GM21360 (cell line): Measurements from ENCODE around the gene MYOCD.
A peak's percentile ranks its signal among the peaks of the same experiment; 100 is the strongest.

Source experiments
- ATAC-seq: cut with Tn5 transposase; IDR thresholded peaks from one replicate; pipeline ENCODE4 v1.9.1; 2021; ENCODE audit warnings: mild to moderate bottlenecking, moderate library complexity; ENCODE audit not compliant: unreplicated experiment

Gene MYOCD

GRCh38 chr17:12743046-12743445, 77.4 kb downstream of the MYOCD start:
- ATAC-seq: no peak

- no peak for ATAC-seq
Measured at GRCh38 chr17:12744298-12744697, 78.6 kb downstream of the MYOCD start.

DNA sequence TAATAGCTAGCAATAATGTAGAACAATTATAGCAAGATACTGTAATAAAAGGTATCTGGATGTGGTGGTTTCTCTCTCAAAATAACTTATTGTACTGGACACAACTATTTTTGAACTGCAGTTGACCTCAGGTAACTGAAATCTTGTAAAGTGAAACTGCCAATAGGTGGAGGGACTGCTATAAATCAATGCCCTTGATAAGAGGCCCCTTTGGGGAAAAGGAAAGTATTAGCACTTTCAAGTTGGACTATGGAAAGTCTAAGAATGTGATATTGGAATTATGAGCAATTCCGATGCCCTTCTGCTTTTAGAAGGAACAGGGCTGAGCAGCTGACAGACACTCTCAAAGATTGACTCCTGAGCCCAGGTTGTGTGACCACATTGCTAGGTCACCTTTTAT, 79.1 kb downstream of the MYOCD start:
- ATAC-seq: no peak

DNA sequence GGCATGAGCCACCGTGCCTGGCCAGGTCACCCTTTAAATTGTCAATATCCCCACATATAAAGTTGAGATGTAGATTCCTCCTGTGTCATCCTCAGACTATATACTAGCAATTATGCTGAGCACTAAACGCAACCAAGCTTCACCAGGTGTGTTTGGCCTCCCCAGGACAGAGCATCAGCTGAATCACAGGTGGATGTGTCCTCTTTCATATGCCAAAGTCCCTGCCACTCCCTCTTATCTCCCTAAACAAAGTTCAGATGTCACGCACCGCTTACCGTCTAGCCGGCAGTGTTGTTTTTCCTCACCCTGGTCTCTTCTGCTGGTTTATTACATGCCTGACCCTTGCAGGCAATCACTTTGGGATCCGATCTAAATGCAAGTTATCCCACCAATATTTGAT, 79.8 kb downstream of the MYOCD start:
- no peak for ATAC-seq

- ATAC-seq: no peak
Measured at GRCh38 chr17:12756786-12757185, 91.1 kb downstream of the MYOCD start.

GRCh38 chr17:12759090-12759489, 93.4 kb downstream of the MYOCD start:
- ATAC-seq: no peak

DNA sequence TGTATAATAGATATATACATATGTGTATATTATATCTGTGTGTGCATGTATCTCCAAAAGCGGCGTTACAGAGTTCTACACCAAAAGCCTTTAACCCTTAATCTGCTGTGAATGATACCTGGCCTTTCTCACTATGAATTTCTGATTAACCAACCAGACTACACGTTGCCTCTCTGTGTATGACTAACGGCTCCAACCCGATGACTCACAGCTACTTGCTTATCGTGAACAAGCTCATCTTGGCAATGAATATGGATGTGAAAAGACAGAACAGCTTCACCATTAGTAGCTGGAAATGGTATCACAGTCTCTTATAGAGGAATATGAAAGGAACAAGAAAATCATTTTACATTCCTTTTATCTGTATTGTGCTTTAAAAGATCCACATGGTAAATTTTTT, 99.9 kb downstream of the MYOCD start:
- no peak for ATAC-seq

- ATAC-seq: no peak
Measured at GRCh38 chr17:12768255-12768654, 102.6 kb downstream of the MYOCD start.

DNA sequence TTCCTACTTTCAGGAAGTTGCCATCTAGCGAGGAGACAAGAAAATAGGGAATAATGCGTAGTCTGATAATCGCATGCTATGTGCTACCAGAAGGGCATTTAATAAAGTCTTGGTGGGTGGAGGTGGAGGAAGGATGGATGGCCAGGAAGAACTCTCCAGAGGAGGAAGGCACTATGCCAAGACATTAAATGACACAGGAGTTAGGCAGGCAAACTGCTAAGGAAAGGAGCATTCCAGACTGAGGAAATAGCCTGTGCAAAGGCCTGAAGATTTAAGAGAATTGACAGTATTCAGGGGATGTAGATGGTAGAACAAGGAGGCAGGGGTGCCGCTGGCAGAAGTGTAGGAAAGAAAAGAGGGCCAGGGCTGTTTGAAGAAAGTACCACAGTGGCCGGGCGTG, 104.3 kb downstream of the MYOCD start:
- ATAC-seq: no peak

- ATAC-seq: no peak
Measured at GRCh38 chr17:12773153-12773552, 107.5 kb downstream of the MYOCD start.

DNA sequence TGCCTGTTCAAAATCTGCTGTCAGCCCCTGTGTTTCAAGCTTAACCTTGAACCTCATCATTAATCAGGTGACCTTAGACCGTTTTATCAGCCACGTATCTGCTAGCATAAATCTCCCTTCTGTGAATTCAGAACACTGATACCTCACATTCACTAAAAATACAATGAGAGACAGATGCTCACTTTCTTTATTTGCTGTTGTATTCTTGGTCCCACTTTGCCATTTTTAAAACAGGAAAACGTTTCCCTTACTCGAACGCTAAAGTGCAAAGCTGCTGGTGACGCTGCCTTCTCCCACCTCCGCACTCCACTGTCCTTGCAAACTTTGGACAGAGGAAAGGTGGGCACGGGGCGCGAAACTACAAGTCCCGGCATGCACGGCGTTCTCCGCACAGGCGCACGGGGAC, 123.4 kb downstream of the MYOCD start:
- peak; percentile 91 for ATAC-seq

DNA sequence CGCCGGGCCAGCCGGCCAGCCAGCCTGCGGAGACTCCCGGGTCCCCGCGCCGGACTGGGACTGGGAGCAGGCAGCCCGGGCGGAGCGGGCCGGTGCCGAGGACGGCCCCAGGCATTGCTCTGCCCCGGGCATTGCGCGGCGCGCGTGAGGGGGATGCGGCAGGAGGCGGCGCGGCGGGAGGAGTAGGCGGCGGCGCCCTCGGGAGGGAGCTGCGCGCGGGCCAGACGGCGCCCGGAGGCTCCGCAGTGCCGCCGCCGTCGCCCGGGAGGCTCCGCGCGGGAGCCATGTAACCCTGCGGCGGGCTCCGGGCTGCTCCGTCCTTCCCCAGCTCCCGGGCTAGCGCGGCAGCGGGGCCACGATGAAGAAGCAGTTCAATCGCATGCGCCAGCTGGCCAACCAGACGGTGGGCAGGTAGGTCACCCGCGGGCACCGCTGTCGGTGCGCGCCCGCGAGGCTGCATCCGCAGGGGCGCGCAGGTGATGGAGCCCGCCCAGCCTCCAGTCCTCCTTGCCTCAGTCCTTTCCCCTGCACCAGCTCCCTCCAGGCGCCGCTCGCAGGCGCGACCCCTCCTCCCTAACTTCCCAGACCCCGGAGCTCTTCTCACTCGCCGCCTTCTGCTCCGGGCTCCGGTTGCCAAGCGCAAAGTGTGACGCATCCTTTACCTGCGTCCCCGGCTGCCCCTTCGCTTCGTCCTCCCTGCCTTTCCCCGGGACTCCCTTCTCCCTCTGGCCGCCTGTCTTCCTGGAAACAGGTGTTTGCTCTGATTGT, 124.0 kb downstream of the MYOCD start, which contains the start of gene ARHGAP44:
TSS of gene ARHGAP44 (plus strand) at position 18 of the 768 bp plus-strand sequence. CDS start at position 359, 341 bp downstream.
- ATAC-seq: peak; percentile 72

DNA sequence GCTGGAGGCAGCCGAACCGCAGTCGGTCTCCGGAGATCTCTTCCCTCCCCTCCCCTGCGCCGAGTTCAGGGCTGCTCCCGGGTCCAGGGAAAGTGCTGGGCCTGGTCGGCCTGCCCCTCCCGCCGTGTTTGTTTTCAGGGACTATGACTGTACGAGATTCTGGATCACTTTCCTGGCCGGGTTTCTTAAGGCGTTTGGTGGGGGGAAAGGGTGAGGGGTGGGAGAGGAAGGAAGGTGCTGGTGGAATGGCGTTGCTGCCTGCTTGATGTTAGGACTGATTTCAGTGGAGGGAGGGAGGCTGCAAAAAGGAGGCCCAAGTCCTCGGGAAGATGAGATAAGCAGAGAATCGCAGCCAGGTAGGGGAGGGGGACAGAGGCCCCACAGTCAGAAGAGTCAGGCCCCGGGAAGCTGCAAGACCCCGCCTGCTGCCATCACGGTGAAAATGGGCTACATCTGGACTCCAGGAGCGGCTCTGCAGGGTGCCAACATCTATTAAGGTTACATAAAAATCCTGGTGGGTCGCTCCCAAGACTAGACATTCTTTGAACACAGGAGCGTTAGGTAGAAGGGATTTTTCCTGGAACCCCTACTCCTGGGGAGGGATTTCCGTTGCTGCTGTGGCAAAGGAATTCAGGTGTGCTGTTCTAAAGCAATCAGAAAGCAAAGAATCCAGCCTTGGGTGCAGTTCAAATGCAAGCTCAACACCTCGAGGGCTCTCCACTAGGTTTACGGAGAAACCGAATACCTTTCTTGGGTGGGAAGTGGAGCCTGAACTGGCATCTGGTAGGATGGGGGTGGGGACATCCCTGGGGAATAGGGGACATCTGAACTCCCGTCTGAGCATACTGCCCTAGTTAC, 124.8 kb downstream of the MYOCD start:
- ATAC-seq: no peak

- ATAC-seq: no peak
Measured at GRCh38 chr17:12794919-12795532, 129.3 kb downstream of the MYOCD start.

- ATAC-seq: no peak
Measured at GRCh38 chr17:12800855-12801365, 135.2 kb downstream of the MYOCD start.

GRCh38 chr17:12806630-12807029, 140.9 kb downstream of the MYOCD start:
- ATAC-seq: no peak

DNA sequence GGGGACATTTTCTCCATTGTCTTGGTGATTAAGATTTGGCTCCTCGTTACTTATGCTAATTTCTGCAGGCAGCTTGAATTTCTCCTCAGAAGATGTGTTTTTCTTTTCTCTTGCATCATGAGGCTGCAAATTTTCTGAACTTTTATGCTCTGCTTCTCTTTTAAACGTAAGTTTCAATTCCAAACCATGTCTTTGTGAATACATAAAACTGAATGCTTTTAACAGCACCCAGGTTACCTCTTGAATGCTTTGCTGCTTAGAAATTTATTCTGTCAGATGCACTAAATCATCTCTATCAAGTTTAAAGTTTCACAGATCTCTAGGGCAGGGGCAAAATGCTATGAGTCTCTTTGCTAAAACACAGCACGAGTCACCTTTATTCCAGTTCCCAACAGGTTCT, 143.0 kb downstream of the MYOCD start:
- ATAC-seq: no peak

DNA sequence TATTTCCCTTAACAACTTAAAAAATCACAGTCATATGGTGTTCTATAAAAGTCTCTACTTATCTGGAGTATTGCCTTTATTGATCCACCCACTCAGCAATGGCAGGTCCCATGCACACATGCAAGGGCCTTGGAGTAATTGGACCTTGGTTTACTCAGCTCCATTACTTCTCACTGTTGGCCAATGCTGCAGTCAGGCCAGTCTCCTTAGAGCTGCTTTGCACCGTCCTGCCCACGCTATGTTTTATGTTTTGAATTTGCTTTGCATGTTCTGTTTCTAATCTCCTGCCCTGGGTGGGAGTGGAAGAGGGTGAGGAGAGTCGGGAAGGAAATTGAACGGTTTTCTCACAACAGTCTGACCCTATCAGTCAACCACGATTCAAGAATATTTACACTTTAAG, 147.2 kb downstream of the MYOCD start:
- ATAC-seq: no peak

- no peak for ATAC-seq
Measured at GRCh38 chr17:12813664-12814063, 148.0 kb downstream of the MYOCD start.

DNA sequence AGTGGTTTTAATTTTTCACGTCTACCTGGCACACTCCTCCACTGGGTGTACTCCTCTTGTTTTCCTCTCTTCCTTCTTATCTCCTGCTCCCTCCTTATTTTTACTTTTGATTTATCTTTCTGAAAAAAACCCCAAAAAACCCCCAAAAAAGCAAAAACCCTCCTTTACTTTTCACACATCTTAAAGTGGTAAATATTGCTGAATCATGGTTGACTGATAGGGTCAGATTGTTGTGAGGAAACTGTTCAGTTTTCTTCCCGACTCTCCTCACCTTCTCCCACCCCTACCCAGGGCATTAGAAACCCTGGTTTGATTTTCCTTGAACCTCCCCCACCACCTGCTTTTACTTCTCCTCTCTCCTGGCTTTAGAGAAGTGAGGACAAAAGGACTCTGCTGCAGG, 149.0 kb downstream of the MYOCD start:
- no peak for ATAC-seq

GRCh38 chr17:12815642-12816141, 150.0 kb downstream of the MYOCD start:
- ATAC-seq: peak; percentile 99
